Measurements from ENCODE around the gene AIG1.

AIG1 gene

GRCh38 chr6:143098054-143098671 is 37.5 kb downstream of the AIG1 start:
- no peak for DNase-seq

DNA sequence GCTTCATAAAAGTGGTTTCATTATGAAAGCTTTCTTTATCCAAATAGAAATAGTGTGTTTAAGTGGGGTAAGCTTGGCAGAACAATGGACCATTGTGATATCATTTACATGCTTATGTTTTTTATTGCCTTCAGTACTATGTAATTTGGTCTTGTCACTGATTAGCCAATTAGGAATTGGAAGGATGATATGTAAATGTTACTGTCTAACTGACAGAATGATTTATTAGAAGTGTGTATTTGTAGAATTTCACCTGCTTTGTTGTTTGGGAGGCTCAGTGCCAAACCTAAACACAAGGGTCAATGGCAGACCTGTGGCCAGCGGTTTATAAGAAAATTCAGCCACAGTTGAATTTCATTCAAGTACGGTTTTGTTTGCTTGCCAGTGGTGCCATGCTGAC is 39.0 kb downstream of the AIG1 start:
- no peak for DNase-seq

- DNase-seq = no peak
Observed at GRCh38 chr6:143100429-143100828, 39.7 kb downstream of the AIG1 start.

DNA sequence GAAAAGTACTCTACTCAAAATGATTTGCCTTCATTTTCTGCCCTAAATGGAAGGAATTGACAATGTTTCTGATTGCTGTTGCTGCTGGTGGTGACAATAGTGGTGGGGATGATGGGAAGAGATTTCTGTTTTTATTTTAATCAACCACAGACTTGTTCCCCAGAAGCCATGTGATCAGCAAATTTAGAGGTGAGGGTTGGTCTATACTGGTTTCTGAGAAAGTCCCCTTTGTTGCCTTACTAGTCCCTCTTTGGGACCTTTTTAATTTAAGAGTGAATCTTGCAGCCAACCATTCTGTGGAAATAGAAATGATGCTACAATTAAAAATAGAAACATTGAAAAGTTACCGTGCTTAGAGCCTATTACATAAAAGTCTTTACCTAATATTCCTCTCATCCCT is 43.2 kb downstream of the AIG1 start:
- DNase-seq = no peak

GRCh38 chr6:143107440-143107839 is 46.8 kb downstream of the AIG1 start:
- DNase-seq = no peak

- no peak for DNase-seq
Observed at GRCh38 chr6:143107911-143108761, 47.4 kb downstream of the AIG1 start.

GRCh38 chr6:143109196-143109595 is 48.5 kb downstream of the AIG1 start:
- no peak for DNase-seq

DNA sequence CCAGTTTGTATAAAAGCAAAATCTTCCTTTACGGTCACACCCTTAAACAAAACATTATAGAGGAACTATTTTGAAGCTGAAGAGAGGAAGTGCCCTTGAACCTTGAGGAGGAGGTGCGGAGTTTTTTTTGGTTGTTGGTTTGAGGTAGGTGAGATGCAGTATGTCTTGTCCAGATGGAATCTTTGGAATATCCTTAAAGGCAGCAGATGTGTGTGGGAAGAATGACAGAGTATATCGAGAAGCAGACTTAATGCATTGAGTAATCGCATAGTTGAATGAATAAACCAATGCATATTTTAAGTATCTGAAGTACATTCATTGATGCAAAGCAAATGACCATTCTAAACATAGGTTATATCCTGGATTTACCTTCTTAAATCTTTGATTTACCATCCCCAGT is 49.9 kb downstream of the AIG1 start:
- no peak for DNase-seq

- DNase-seq = no peak
Observed at GRCh38 chr6:143110996-143111395, 50.3 kb downstream of the AIG1 start.

DNA sequence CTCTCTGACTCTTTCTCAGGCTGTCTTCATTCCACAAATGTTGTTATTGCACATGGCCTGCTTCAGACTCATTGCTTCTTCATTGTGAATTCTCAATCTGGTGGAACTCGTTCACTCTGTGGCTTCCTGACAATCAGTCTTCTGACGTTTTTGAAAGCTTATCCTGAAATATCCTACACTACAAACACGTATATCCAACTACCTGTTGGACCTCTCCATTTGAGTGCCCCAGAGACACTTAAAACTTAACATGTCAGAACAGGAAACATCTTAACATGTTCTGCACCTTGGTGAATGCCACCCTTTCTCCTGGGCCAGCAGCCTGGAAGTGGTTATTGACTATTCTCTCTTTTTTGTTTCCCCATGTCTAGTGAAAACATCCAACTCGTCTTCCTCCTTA is 50.8 kb downstream of the AIG1 start:
- no peak for DNase-seq

- DNase-seq = no peak
Observed at GRCh38 chr6:143112084-143112768, 51.5 kb downstream of the AIG1 start.

GRCh38 chr6:143112837-143113236 is 52.1 kb downstream of the AIG1 start:
- DNase-seq = no peak

- no peak for DNase-seq
Observed at GRCh38 chr6:143115728-143116127, 55.0 kb downstream of the AIG1 start.

- no peak for DNase-seq
Observed at GRCh38 chr6:143117108-143117507, 56.4 kb downstream of the AIG1 start.

GRCh38 chr6:143119260-143119659 is 58.6 kb downstream of the AIG1 start:
- no peak for DNase-seq

DNA sequence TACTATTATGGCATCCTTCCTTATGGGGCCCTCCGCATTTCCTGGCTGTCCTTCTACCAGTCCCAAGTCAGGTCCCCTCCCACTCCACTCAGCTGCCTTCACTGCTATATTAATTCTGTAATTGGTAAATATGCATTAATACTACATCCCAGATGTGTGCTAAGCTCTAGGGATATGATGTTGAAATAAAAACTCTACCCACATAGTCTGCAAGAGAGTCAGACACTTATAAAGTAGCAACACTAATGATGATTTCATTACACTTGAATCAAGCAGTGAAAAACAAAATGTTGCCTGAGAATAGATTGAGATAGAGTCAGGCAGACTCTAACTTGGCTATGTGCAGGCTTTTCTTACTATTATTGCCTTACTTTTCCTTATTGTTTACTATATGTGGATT is 62.4 kb downstream of the AIG1 start:
- no peak for DNase-seq

DNA sequence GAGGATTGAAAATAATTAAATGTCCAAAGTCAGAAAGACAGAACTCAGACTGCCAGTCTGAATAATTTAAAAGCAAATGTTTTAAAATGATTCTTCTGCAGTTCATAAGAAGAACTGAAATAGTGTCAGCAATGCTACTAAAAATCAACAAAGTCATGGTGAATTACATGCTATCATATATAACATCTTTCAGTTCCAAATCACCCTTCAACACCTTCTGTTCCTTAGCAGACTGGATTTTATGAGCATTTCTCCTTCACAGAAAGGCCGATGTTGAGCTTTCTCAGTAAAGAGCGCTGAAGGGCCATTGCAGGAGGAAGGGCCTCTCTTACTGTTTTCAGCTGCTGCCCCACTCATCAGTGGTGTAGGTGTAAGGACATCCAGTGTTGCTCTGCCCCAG is 63.3 kb downstream of the AIG1 start:
- no peak for DNase-seq

DNA sequence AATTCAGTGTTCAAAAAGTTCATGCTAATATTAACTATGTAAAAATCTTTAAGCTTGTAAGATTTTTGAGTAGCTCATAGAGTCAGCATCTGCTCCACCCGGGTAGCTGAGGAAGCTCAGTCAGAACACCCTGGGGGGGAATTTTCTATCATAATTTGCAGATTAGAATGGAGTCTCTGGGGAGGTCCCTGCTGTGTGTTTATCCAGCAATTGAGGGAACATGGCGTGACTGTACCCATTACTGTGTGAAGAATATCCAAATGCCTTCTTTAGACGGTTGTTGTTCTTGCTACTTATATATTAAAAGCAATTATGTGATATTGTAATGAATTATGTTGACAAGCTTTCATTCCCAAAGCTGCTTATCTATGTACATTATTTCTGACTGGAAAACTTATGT is 64.8 kb downstream of the AIG1 start:
- no peak for DNase-seq

GRCh38 chr6:143125864-143126573 is 65.3 kb downstream of the AIG1 start:
- DNase-seq = no peak

DNA sequence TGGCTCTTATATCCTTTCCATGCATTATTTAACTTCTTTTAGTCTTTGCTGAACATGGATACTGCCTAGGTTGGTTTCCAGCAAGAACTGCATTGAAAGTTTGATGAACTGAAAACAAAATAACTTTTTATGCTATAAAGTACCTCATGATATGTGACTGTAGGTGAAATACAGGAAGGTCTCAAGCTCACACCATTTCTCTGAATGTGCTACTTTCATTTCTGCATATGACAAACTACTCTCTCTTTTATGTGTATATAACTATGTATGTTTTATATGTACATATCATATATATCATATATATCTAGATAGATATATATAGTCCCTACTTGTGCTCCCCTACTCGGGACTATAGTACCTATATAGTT is 65.9 kb downstream of the AIG1 start:
- no peak for DNase-seq

- DNase-seq = no peak
Observed at GRCh38 chr6:143127941-143128680, 67.4 kb downstream of the AIG1 start.

DNA sequence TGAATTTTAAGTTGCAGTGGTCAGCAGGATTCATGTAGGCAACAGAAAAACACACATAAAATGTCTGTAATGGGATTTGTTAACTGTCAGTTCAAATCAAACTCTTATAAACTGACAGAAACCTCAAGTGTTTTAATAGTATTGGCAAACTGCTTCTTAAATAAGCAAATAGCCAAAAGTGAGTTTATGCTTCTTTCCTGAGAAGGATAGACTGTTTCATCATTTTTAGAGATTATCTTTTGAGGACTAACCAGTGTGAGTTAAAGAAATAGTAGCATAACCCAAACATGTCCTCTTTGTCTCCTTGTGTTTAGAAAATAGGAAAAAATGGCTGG is 68.0 kb downstream of the AIG1 start:
- DNase-seq = no peak

DNA sequence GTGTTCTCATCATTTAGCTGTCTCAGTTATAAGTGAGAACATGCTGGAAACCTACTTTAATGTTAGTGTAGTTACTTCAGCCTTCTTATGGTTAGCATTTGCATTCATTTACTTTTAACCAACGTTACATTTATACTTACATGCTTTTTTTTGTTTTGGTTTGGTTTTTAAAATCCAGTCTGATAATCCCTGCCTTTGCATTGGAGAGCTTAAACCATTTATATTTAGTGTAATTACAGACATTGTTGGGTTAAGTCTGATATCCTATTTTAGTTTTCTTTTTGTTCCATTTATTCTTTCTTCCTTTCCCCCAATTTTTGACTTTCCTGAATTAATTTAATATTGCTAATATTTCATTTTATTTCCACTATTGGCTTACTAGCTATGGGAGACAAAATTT is 70.2 kb downstream of the AIG1 start:
- DNase-seq = no peak
